ENCODE measurements around the gene CHD3. TPM values are rescaled to one million over a fixed set of nuclear protein-coding genes. Genes with fewer than 3 reads are reported as not detected.

The CHD3 gene
- total RNA-seq, 1 experiment from 2014 or later: 197 TPM

GRCh38 chr17:7931709-7932482 lies 43.3 kb downstream of the CHD3 start, which contains the start of the genes CNTROB and TRAPPC1:
Gene CNTROB, plus strand, starts transcription at chr17:7932206. Its CDS starts 874 bp downstream, at chr17:7933080.
Gene TRAPPC1, minus strand, starts transcription at chr17:7931946. Its CDS starts 117 bp downstream, at chr17:7931829.
- no peaks in the 10 kb centered on the region; the same call in 1 of the 2 replicates for H3F3A ChIP-seq (ENCODE audit: insufficient read depth, low read depth)
- H3K4me1 ChIP-seq (replicated peaks; ENCODE audit: insufficient read depth): peaks cover 11% of the 10 kb centered on the region
- peak within 1 kb of the TSS; percentile 96 for H2AFZ ChIP-seq
- DNase-seq: peak; percentile 87 to 100
- H4K20me1 ChIP-seq (ENCODE audit: insufficient read depth): no peaks in the 10 kb centered on the region
- peak within 1 kb of the TSS; percentile 97 for H3K4me2 ChIP-seq
- peak within 1 kb of the TSS; percentile 88 for H3K4me3 ChIP-seq
- H3K79me2 ChIP-seq (ENCODE audit: low read depth): peaks cover 30% of the 10 kb centered on the region
- BruUV-seq (replicated peaks): no TSS peak
- no peaks in the 10 kb centered on the region for H3K9me2 ChIP-seq (ENCODE audit: insufficient read depth)
- H3K36me3 ChIP-seq (ENCODE audit: low read depth): no peaks in the 10 kb centered on the region
- H3K9me3 ChIP-seq (ENCODE audit: insufficient read depth, low read depth): no peaks in the 10 kb centered on the region
- no peak within 1 kb of the TSS for H3K27ac ChIP-seq
- ChIA-PET CTCF (interaction anchor here (0.7 to 2.5 kb wide), 6 partner anchors 13 to 109 kb away, joined by 3 to 7 read pairs (median 4); no protein-coding TSS in a partner anchor), POLR2A (ENCODE audit: unreplicated experiment) (interaction anchor here (0.5 to 0.9 kb wide), 5 partner anchors 12 to 282 kb away, joined by 3 to 24 read pairs (median 4); partner anchors contain the start of gene CHD3)
- intact Hi-C loops (cut with micrococcal nuclease; ENCODE audit: unreplicated experiment): loop anchor here (1.0 to 5.0 kb wide), 3 partner anchors 17 to 58 kb away; partner anchors contain the start of gene CHD3
- TF ChIP-seq EZH2 (IDR thresholded peaks at IDR 0.05; ENCODE audit: low read depth) (no peak), CTCF (conservative IDR thresholded peaks at IDR 0.05) (no peak)
- no peaks in the 10 kb centered on the region for H3K27me3 ChIP-seq (ENCODE audit: insufficient read depth, low read depth)

- H3K27ac ChIP-seq: no peak overlapping the region
- BruUV-seq (replicated peaks): no TSS peak
- peaks cover 30% of the 10 kb centered on the region for H3K79me2 ChIP-seq (ENCODE audit: low read depth)
- H3K9me3 ChIP-seq (ENCODE audit: insufficient read depth, low read depth): no peaks in the 10 kb centered on the region
- no peaks in the 10 kb centered on the region; the same call in 1 of the 2 replicates for H3F3A ChIP-seq (ENCODE audit: insufficient read depth, low read depth)
- H2AFZ ChIP-seq: peak overlapping the region; percentile 96
- TF ChIP-seq CTCF (conservative IDR thresholded peaks at IDR 0.05) (no peak), EZH2 (IDR thresholded peaks at IDR 0.05; ENCODE audit: low read depth) (no peak)
- ChIA-PET CTCF (interaction anchor here (0.5 to 2.5 kb wide), 8 partner anchors 14 to 109 kb away, joined by 3 to 7 read pairs (median 4); no protein-coding TSS in a partner anchor), POLR2A (ENCODE audit: unreplicated experiment) (interaction anchor here (0.6 to 0.7 kb wide), 4 partner anchors 13 to 386 kb away, joined by 3 to 24 read pairs (median 4); partner anchors contain the start of gene CHD3)
- no peaks in the 10 kb centered on the region for H3K9me2 ChIP-seq (ENCODE audit: insufficient read depth)
- no peaks in the 10 kb centered on the region for H3K36me3 ChIP-seq (ENCODE audit: low read depth)
- H3K4me2 ChIP-seq: peak overlapping the region; percentile 97
- intact Hi-C loops (cut with micrococcal nuclease; ENCODE audit: unreplicated experiment): loop anchor here (1.0 to 5.0 kb wide), 3 partner anchors 17 to 58 kb away; partner anchors contain the start of gene CHD3
- H4K20me1 ChIP-seq (ENCODE audit: insufficient read depth): no peaks in the 10 kb centered on the region
- no peak for DNase-seq
- no peaks in the 10 kb centered on the region for H3K27me3 ChIP-seq (ENCODE audit: insufficient read depth, low read depth)
- H3K4me1 ChIP-seq (replicated peaks; ENCODE audit: insufficient read depth): peaks cover 11% of the 10 kb centered on the region
- peak overlapping the region; percentile 88 for H3K4me3 ChIP-seq
These were observed 43.9 kb downstream of the CHD3 start for GRCh38 chr17:7932483-7932891.

GRCh38 chr17:7932949-7933348 lies 44.4 kb downstream of the CHD3 start:
- Histone ChIP-seq H3K4me3 (peak overlapping the region; percentile 88), H4K20me1 (ENCODE audit: insufficient read depth) (no peaks in the 10 kb centered on the region), H3K9me2 (ENCODE audit: insufficient read depth) (no peaks in the 10 kb centered on the region), H3K4me2 (peak overlapping the region; percentile 97), H3K79me2 (ENCODE audit: low read depth) (peaks cover 30% of the 10 kb centered on the region), H3F3A (ENCODE audit: insufficient read depth, low read depth) (no peaks in the 10 kb centered on the region; the same call in 1 of the 2 replicates), H3K27ac (no peak overlapping the region), H3K27me3 (ENCODE audit: insufficient read depth, low read depth) (no peaks in the 10 kb centered on the region), H3K9me3 (ENCODE audit: insufficient read depth, low read depth) (no peaks in the 10 kb centered on the region), H2AFZ (peak overlapping the region; percentile 96), H3K36me3 (ENCODE audit: low read depth) (no peaks in the 10 kb centered on the region), H3K4me1 (replicated peaks; ENCODE audit: insufficient read depth) (peaks cover 11% of the 10 kb centered on the region)
- CTCF ChIA-PET: interaction anchor here (0.5 to 2.5 kb wide), 6 partner anchors 20 to 108 kb away, joined by 3 to 7 read pairs (median 4); no protein-coding TSS in a partner anchor
- DNase-seq: peak; percentile 49 to 55
- BruUV-seq (replicated peaks): no TSS peak
- POLR2A ChIA-PET (ENCODE audit: unreplicated experiment): interaction anchor here (0.6 to 0.7 kb wide), 4 partner anchors 44 to 386 kb away, joined by 3 to 8 read pairs (median 4); partner anchors contain the start of gene CHD3
- TF ChIP-seq EZH2 (IDR thresholded peaks at IDR 0.05; ENCODE audit: low read depth) (no peak), CTCF (conservative IDR thresholded peaks at IDR 0.05) (no peak)
- intact Hi-C loops (cut with micrococcal nuclease; ENCODE audit: unreplicated experiment): loop anchor here (1.0 to 5.0 kb wide), 3 partner anchors 18 to 57 kb away; partner anchors contain the start of gene CHD3

Measured in PC-9 (cell line).